Measurements from ENCODE around the gene IFT122. TPM values are rescaled to one million over a fixed set of nuclear protein-coding genes. Genes with fewer than 3 reads are reported as not detected.

The IFT122 gene
- total RNA-seq, 1 donor from 2014 or later: 41.6 TPM

- no peak overlapping the region for H3K27ac Mint-ChIP-seq
- H3K36me3 Mint-ChIP-seq: peaks cover 3% of the 10 kb centered on the region
- TF ChIP-seq, protein P1, sequence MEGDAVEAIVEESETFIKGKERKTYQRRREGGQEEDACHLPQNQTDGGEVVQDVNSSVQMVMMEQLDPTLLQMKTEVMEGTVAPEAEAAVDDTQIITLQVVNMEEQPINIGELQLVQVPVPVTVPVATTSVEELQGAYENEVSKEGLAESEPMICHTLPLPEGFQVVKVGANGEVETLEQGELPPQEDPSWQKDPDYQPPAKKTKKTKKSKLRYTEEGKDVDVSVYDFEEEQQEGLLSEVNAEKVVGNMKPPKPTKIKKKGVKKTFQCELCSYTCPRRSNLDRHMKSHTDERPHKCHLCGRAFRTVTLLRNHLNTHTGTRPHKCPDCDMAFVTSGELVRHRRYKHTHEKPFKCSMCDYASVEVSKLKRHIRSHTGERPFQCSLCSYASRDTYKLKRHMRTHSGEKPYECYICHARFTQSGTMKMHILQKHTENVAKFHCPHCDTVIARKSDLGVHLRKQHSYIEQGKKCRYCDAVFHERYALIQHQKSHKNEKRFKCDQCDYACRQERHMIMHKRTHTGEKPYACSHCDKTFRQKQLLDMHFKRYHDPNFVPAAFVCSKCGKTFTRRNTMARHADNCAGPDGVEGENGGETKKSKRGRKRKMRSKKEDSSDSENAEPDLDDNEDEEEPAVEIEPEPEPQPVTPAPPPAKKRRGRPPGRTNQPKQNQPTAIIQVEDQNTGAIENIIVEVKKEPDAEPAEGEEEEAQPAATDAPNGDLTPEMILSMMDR (conservative IDR thresholded peaks at IDR 0.05): no peak
- H3K4me1 Mint-ChIP-seq (ENCODE audit: unreplicated experiment): peaks cover 18% of the 10 kb centered on the region
- H3K4me3 Mint-ChIP-seq: no peak overlapping the region
- no peaks in the 10 kb centered on the region for H3K27me3 Mint-ChIP-seq
- no peak for DNase-seq (ENCODE audit: extremely low spot score, unreplicated experiment)
- H3K9me3 Mint-ChIP-seq: no peaks in the 10 kb centered on the region
Measured at GRCh38 chr3:129521611-129522010, 81.6 kb downstream of the IFT122 start.

DNA sequence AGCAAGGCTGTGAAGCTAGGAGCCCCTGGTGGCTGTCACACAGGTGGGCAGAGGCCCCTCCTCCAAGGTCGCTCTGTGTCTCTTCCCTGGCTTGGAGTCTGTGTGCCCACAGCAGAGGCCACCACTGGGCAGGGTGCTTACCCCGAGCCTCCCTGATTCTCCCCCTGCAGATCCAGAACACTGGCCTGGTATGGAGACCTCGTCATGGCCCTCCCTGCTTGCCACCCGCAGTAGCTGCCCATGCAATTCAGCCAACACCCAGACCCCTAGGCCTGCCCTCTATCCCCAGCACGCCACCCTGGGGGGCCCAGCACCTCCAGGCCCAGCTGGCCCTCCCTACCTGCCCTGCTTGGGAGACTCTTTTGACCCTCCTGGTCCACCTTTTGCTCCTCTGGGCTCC, 82.9 kb downstream of the IFT122 start:
- no peak overlapping the region for H3K27ac Mint-ChIP-seq
- TF ChIP-seq, protein P1 (conservative IDR thresholded peaks at IDR 0.05): no peak
- no peaks in the 10 kb centered on the region for H3K27me3 Mint-ChIP-seq
- DNase-seq (ENCODE audit: extremely low spot score, unreplicated experiment): no peak
- no peaks in the 10 kb centered on the region for H3K36me3 Mint-ChIP-seq
- H3K4me3 Mint-ChIP-seq: no peak overlapping the region
- peaks cover 23% of the 10 kb centered on the region for H3K4me1 Mint-ChIP-seq (ENCODE audit: unreplicated experiment)
- H3K9me3 Mint-ChIP-seq: no peaks in the 10 kb centered on the region

GRCh38 chr3:129524081-129524480, 84.1 kb downstream of the IFT122 start:
- H3K27me3 Mint-ChIP-seq: no peaks in the 10 kb centered on the region
- no peak overlapping the region for H3K4me3 Mint-ChIP-seq
- TF ChIP-seq, protein P1 (conservative IDR thresholded peaks at IDR 0.05): no peak
- H3K9me3 Mint-ChIP-seq: no peaks in the 10 kb centered on the region
- H3K4me1 Mint-ChIP-seq (ENCODE audit: unreplicated experiment): peaks cover 24% of the 10 kb centered on the region
- H3K27ac Mint-ChIP-seq: no peak overlapping the region
- H3K36me3 Mint-ChIP-seq: no peaks in the 10 kb centered on the region
- no peak for DNase-seq (ENCODE audit: extremely low spot score, unreplicated experiment)

DNA sequence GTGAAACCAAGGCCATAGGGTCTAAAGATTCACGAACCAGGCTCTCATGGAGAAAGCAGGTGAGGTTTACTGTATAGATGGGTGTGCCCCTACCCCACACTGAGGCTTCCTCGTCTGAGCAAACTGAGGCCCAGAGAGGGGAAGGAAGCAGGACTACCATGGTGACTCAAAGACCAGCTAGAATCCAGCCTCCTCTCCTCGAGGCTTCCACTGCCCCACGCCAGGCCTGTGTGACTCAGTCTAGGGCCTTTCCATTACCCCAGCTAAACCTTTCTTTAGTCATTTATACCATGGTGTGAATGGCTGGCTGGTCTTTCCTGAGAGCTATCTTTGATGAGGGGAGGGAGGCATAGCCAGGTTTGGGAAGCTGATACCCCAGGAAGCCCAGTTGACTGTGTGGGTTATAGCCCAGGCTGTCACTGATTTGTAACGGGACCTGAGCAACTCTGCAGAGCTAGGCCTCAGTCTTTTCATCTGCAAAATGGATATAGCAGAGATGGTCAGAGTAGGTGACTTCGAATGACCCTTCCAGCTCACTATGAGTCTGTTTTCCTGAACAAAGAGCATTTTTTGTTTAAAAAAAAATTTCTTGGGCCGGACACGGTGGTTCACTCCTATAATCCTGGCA, 85.4 kb downstream of the IFT122 start:
- no peak overlapping the region for H3K27ac Mint-ChIP-seq
- no peaks in the 10 kb centered on the region for H3K9me3 Mint-ChIP-seq
- H3K27me3 Mint-ChIP-seq: no peaks in the 10 kb centered on the region
- peaks cover 28% of the 10 kb centered on the region for H3K4me1 Mint-ChIP-seq (ENCODE audit: unreplicated experiment)
- no peak overlapping the region for H3K4me3 Mint-ChIP-seq
- no peak for DNase-seq (ENCODE audit: extremely low spot score, unreplicated experiment)
- TF ChIP-seq, protein P1 (conservative IDR thresholded peaks at IDR 0.05): no peak
- H3K36me3 Mint-ChIP-seq: no peaks in the 10 kb centered on the region

DNA sequence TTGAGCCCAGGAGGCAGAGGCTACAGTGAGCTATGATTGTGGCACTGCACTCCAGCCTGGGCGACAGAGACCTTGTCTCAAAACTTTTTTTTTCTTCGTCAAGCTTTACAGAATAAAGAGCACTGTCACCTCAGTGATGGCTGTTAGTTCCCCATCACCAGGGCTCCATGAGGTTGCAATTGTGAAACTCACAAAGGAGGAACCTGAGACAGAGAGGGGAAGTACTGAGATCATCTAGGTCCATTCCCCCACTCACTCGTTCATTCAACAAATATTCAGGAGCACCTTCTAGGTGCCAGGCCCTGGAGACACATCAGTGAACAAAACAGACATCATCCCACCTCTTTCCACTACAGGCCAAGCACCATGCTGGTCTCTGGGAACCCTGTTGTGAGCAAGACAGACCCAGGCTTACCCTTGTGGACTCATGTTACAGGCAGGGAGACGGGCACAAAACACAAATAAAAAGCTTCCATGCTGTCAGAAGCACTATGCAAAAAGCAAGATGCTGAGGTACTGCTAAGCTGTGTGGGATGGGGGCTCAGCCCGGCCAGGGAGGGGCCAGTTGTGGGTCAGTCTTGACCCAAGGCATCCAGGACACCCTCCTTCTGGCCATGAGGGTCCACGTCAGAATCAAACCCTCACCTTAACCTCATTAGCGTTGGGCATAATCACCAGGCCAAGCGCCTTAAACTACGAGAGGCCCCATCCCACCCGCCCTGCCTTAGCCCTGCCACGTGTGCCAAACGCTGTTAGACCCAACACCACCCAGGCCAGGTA, 86.3 kb downstream of the IFT122 start:
- H3K9me3 Mint-ChIP-seq: no peaks in the 10 kb centered on the region
- TF ChIP-seq, protein P1 (conservative IDR thresholded peaks at IDR 0.05): no peak
- no peaks in the 10 kb centered on the region for H3K36me3 Mint-ChIP-seq
- H3K4me3 Mint-ChIP-seq: no peak overlapping the region
- DNase-seq (ENCODE audit: extremely low spot score, unreplicated experiment): no peak
- H3K27ac Mint-ChIP-seq: no peak overlapping the region
- H3K27me3 Mint-ChIP-seq: no peaks in the 10 kb centered on the region
- H3K4me1 Mint-ChIP-seq (ENCODE audit: unreplicated experiment): peaks cover 25% of the 10 kb centered on the region

Data from type B pancreatic cell (in vitro differentiated cells).